Mesangial cell (primary cell): ENCODE data around the gene CEPT1. TPM values are rescaled to one million over a fixed set of nuclear protein-coding genes. Genes with fewer than 3 reads are reported as not detected.

Experiments used
- total RNA-seq: library from RNA; depleted of rRNA; stranded (reverse); fragments of >200 nt; gene quantifications from 2 replicates; pipeline ENCODE4 v1.2.3, GENCODE V29; 2015

Gene CEPT1
- 17.9 and 18.7 TPM in 2 replicates for total RNA-seq

DNA sequence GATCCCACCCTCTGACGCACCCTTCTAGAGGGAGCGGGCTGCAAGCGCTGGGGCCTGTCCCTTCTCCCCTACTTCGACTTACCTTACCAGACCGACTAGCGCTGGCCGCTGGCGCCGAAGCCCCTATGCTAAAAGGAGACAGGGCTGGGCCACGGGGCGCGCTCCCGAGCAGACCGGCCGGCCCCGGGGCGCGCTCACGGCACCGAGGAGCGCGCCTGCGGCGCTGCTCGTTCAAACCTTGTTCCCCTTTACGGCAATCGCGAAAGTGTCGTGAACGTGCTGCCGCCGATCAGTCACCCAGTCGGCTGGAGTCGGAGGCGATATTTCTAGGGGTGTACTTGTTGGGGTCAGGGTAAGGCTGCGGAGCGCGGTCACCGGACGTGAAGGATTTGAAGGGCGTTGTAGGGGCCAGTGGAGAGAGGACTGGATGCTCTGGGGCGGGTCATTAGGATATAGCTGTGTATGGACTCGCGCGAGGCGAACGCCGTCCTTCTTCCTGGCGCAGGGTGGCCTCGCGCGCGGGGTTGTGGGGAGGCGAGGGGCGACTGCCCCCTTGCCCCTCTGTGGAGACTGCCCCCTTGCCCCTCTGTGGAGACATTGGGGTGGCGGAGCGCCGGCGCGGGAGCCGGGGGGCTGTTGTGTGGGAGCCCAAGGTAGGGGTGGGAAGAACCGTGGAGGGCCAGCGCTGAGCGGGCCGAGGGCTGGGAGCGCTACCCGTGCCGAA lies at the start of gene CEPT1, which contains the start of gene DRAM2:
Gene CEPT1 (plus strand): TSS at position 268 of the 724 bp plus-strand sequence. CDS start 7,492 bp downstream, outside the sequence.
Gene DRAM2 (minus strand): TSS at position 138 of the 724 bp plus-strand sequence. CDS start 8,539 bp downstream, outside the sequence.

DNA sequence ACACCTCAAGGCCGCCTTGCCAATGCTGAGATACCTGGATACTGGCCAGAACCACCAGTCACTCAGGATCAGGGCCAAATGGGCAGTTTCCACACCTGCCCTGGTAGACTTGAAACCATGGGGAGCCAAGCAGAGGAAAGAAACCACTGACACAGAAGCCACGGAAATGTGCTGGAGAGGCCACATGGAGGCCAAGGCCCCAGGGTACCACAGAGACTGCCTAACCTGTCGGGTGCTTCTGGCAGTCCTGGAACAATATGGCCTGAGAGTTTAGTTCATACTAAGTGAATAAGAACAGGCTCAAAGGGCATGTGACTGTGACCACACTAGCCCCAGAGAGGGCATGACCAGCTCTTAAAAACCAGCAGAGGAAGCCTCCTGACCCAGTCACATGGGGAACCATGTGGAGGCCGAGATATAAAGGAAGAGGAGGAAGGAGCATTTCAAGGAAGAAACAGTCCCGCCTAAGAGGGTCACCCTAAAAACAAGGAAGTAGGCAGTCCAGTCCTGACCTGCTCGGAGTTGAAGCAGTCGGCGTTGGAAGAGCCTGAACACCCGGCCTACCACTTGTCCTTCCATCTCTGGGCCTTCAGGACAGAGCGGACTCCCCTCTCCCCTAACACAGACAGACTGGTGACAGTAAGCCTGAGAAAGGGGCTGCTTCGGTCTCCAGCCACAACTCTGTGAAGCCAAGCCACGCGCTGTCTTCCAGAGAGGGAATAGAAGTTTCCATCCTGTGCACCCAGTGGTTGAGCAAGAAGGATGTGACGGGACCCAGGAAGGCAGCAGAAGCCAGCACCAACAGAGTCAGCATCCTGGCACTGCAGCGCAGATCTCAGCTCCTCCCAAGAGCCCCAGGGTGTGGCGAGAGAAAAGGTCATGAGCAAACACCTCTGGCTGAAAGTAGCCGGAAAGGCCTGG lies 60.1 kb downstream of the CEPT1 start, which contains the start of gene DENND2D:
Gene DENND2D (minus strand): TSS at position 766 of the 921 bp plus-strand sequence. CDS start 187 bp downstream, at position 579.

DNA sequence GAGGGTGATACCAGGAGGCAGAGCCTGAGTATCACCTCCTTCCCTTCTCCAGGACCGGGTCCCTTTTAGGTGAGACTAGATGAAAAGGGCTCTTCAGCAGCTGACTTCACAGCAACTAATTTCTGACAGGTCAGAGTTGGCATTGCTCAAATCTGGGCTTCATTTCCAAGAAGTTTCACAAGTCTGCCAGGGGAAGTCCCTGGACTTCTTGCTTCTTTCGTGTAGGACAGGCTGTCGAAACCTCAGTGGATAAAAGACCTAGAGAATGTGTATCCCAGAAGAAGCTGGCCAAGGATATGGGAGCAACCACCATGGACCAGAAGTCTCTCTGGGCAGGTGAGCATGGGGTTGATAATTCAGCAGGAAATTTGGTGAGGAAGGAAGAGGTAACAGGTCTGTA lies 87.4 kb downstream of the CEPT1 start, which contains the start of gene CHI3L2:
Gene CHI3L2 (plus strand): TSS at position 280 of the 400 bp plus-strand sequence. CDS start 17 bp downstream, at position 297.

Other genes starting within 250 kb of the CEPT1 start
- gene LRIF1, start 176.3 kb upstream of the CEPT1 start, total RNA-seq, result 4.6 and 6.3 TPM in 2 replicates
- 29.0 and 42.5 TPM in 2 replicates for gene DRAM2, start 130 bp upstream of the CEPT1 start, total RNA-seq
- 5.4 and 8.5 TPM in 2 replicates for gene DENND2D, start 60.4 kb downstream of the CEPT1 start, total RNA-seq
- not detected in 2 replicates for gene CHI3L2, start 87.5 kb downstream of the CEPT1 start, total RNA-seq
- not detected in 2 replicates for gene CHIA, start 150.6 kb downstream of the CEPT1 start, total RNA-seq